NB4 (cell line): ENCODE data around the gene KLF6.

ENCODE experiments used
- CTCF ChIP-seq: IDR thresholded peaks from one replicate; pipeline ENCODE4 v1.5.1; 2012; ENCODE audit warnings: low read depth, low read length
- MAX ChIP-seq: IDR thresholded peaks from 2 replicates; pipeline ENCODE4 v1.6.1; 2011; ENCODE audit warnings: low read depth, low read length
- POLR2A ChIP-seq: IDR thresholded peaks from 2 replicates; pipeline ENCODE4 v1.6.1; 2011; ENCODE audit warnings: mild to moderate bottlenecking; ENCODE audit not compliant: insufficient read length; ENCODE audit errors: extremely low read depth

- no peak for TF ChIP-seq CTCF
- no peak for TF ChIP-seq MAX
- TF ChIP-seq POLR2A = no peak
These were observed 11.5 kb downstream of the KLF6 start for GRCh38 chr10:3773460-3774017.
